ENCODE data around the gene CRYZL1.

CRYZL1 gene

GRCh38 chr21:33566514-33566913, 75.0 kb downstream of the CRYZL1 start:
- DNase-seq, result no peak

GRCh38 chr21:33562389-33562788, 79.2 kb downstream of the CRYZL1 start:
- DNase-seq, result no peak

GRCh38 chr21:33561373-33561772, 80.2 kb downstream of the CRYZL1 start:
- no peak for DNase-seq

- DNase-seq, result no peak
Observed at GRCh38 chr21:33560965-33561364, 80.6 kb downstream of the CRYZL1 start.

GRCh38 chr21:33559813-33560212, 81.7 kb downstream of the CRYZL1 start:
- no peak for DNase-seq

GRCh38 chr21:33558777-33559421, 82.6 kb downstream of the CRYZL1 start:
- no peak for DNase-seq

- DNase-seq, result no peak
Observed at GRCh38 chr21:33557447-33557846, 84.1 kb downstream of the CRYZL1 start.

- DNase-seq, result no peak
Observed at GRCh38 chr21:33554982-33555344, 86.6 kb downstream of the CRYZL1 start.

- DNase-seq, result no peak
Observed at GRCh38 chr21:33554236-33554981, 87.1 kb downstream of the CRYZL1 start.

GRCh38 chr21:33552999-33553598, 88.4 kb downstream of the CRYZL1 start:
- DNase-seq, result no peak

GRCh38 chr21:33552093-33552998, 89.2 kb downstream of the CRYZL1 start:
- no peak for DNase-seq

GRCh38 chr21:33551664-33552063, 89.9 kb downstream of the CRYZL1 start:
- no peak for DNase-seq

- no peak for DNase-seq
Observed at GRCh38 chr21:33550772-33551660, 90.5 kb downstream of the CRYZL1 start.

GRCh38 chr21:33549848-33550771, 91.4 kb downstream of the CRYZL1 start:
- DNase-seq, result no peak

- no peak for DNase-seq
Observed at GRCh38 chr21:33546086-33546485, 95.5 kb downstream of the CRYZL1 start.

GRCh38 chr21:33544451-33545195, 96.9 kb downstream of the CRYZL1 start:
- DNase-seq, result no peak

GRCh38 chr21:33543505-33544129, 97.9 kb downstream of the CRYZL1 start:
- no peak for DNase-seq

Data from amygdala (tissue), 56 donors.